Putamen (tissue), 1 donor: ENCODE results near the gene KLHDC9.
"Not testable (repeated sequence)": the region's sequence is repeated elsewhere in the genome, so short reads cannot be mapped to it uniquely, and the experiment has no call there.

Source experiments
- DNase-seq: peaks from one replicate; pipeline ENCODE4 v3.0.0-alpha.2; 2016; ENCODE audit warnings: low spot score

The KLHDC9 gene

GRCh38 chr1:161098210-161099068, at the start of gene KLHDC9:
Gene KLHDC9 (plus strand): TSS chr1:161098361. CDS start chr1:161098536, 175 bp downstream.
- DNase-seq, result peak; percentile 74

- DNase-seq, result no peak
Observed at GRCh38 chr1:161048949-161049722, 49.0 kb upstream of the KLHDC9 start.

GRCh38 chr1:161051219-161051618, 46.9 kb upstream of the KLHDC9 start:
- DNase-seq, result no peak

- DNase-seq, result no peak
Observed at GRCh38 chr1:161052899-161053298, 45.3 kb upstream of the KLHDC9 start.

GRCh38 chr1:161054232-161054631, 43.9 kb upstream of the KLHDC9 start:
- DNase-seq, result no peak

GRCh38 chr1:161054805-161055204, 43.4 kb upstream of the KLHDC9 start:
- no peak for DNase-seq

GRCh38 chr1:161059293-161059692, 38.9 kb upstream of the KLHDC9 start:
- DNase-seq, result no peak

- no peak for DNase-seq
Observed at GRCh38 chr1:161061419-161061818, 36.7 kb upstream of the KLHDC9 start.

GRCh38 chr1:161063936-161064335, 34.2 kb upstream of the KLHDC9 start:
- DNase-seq, result not testable (repeated sequence)

- DNase-seq, result not testable (repeated sequence)
Observed at GRCh38 chr1:161065681-161066080, 32.5 kb upstream of the KLHDC9 start.

GRCh38 chr1:161066694-161067093, 31.5 kb upstream of the KLHDC9 start:
- DNase-seq, result no peak

GRCh38 chr1:161068306-161069234, 29.6 kb upstream of the KLHDC9 start:
- peak; percentile 21 for DNase-seq

- DNase-seq, result no peak
Observed at GRCh38 chr1:161069241-161069640, 28.9 kb upstream of the KLHDC9 start.

GRCh38 chr1:161069731-161070270, 28.4 kb upstream of the KLHDC9 start, which contains the start of gene ARHGAP30:
Gene ARHGAP30 (minus strand): TSS chr1:161069891. CDS start chr1:161069624, 267 bp downstream.
- peak; percentile 37 for DNase-seq

- DNase-seq, result no peak
Observed at GRCh38 chr1:161070761-161071160, 27.4 kb upstream of the KLHDC9 start.

- DNase-seq, result no peak
Observed at GRCh38 chr1:161071886-161072371, 26.2 kb upstream of the KLHDC9 start.

GRCh38 chr1:161072751-161073449, 25.3 kb upstream of the KLHDC9 start:
- DNase-seq, result no peak

- no peak for DNase-seq
Observed at GRCh38 chr1:161073474-161074121, 24.6 kb upstream of the KLHDC9 start.

- no peak for DNase-seq
Observed at GRCh38 chr1:161074676-161075368, 23.3 kb upstream of the KLHDC9 start.

GRCh38 chr1:161076410-161076809, 21.8 kb upstream of the KLHDC9 start:
- DNase-seq, result no peak
